NT2/D1 (cell line): ENCODE results near the gene PPFIBP1.

Experiments
- SUZ12 ChIP-seq: IDR thresholded peaks from 2 replicates; pipeline ENCODE4 v1.6.1; 2011; ENCODE audit not compliant: insufficient read length, insufficient read depth; ENCODE audit errors: extremely low read depth
- YY1 ChIP-seq: IDR thresholded peaks from 2 replicates; pipeline ENCODE4 v1.6.1; 2011; ENCODE audit not compliant: insufficient read length, insufficient read depth
- ZNF274 ChIP-seq: IDR thresholded peaks from 2 replicates; pipeline ENCODE4 v1.6.1; 2011; ENCODE audit warnings: mild to moderate bottlenecking, low read depth, low read length

GRCh38 chr12:27593266-27593665 lies 69.3 kb downstream of the PPFIBP1 start:
- TF ChIP-seq YY1 (no peak), ZNF274 (no peak), SUZ12 (no peak)
